Endometrium (tissue), 2 donors: ENCODE results near the gene USP17L17.
"Not testable (repeated sequence)": the region's sequence is repeated elsewhere in the genome, so short reads cannot be mapped to it uniquely, and the experiment has no call there.

Source experiments
- FAIRE-seq: peaks from 2 replicates; lab custom pipeline; 2012; peaks lifted over from hg19 to GRCh38; lab: Jason Lieb, UNC
- donor health status: control.
- donor health status: control.

USP17L17 gene

DNA sequence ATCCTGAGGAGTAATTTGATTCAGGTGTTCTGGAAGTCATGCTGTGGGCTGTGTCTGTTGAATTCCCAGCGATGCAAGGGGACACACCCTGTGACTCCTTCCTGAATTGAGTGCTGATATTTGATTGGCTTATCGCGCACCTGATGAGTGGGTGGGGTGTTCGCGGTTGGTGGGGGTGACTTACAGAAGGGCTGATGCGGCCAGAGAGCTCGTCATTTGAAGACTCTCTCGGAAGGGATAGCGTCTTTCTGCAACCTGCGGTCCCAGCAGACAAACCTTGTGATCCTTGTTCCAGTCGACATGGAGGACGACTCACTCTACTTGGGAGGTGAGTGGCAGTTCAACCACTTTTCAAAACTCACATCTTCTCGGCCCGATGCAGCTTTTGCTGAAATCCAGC, at the start of gene USP17L17:
TSS of gene USP17L17 (plus strand) at position 301 of the 400 bp plus-strand sequence. CDS start at position 301, 0 bp downstream.
- not testable (repeated sequence) for FAIRE-seq

GRCh38 chr4:9210357-9210756, 33.3 kb upstream of the USP17L17 start, which contains the start of gene USP17L10:
Gene USP17L10, plus strand, starts transcription at chr4:9210657. Its CDS starts 0 bp downstream, at chr4:9210657.
- FAIRE-seq = not testable (repeated sequence)

DNA sequence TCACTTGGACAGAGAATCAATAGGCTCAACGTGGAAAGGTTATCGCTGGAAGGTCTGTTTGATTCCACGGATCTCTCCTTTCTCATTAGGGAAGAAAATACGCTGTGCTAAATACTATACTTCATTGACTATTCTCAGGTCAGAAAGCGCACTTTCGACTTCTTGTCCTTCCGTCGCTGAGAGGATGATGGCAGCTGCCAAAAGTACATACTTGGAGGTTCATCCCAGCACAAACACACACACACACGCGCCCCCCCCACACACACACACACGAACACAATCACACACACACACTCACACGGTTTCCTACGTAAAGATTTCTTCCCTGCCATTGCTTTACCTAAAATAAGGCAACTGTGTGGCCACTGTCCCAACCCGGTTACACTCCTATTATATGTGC, 29.0 kb upstream of the USP17L17 start:
- FAIRE-seq = not testable (repeated sequence)

DNA sequence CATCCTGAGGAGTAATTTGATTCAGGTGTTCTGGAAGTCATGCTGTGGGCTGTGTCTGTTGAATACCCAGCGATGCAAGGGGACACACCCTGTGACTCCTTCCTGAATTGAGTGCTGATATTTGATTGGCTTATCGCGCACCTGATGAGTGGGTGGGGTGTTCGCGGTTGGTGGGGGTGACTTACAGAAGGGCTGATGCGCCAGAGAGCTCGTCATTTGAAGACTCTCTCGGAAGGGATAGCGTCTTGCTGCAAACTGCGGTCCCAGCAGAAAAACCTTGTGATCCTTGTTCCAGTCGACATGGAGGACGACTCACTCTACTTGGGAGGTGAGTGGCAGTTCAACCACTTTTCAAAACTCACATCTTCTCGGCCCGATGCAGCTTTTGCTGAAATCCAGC, 28.6 kb upstream of the USP17L17 start, which contains the start of gene USP17L11:
TSS of gene USP17L11 (plus strand) at position 301 of the 400 bp plus-strand sequence. CDS start at position 301, 0 bp downstream.
- FAIRE-seq = not testable (repeated sequence)

DNA sequence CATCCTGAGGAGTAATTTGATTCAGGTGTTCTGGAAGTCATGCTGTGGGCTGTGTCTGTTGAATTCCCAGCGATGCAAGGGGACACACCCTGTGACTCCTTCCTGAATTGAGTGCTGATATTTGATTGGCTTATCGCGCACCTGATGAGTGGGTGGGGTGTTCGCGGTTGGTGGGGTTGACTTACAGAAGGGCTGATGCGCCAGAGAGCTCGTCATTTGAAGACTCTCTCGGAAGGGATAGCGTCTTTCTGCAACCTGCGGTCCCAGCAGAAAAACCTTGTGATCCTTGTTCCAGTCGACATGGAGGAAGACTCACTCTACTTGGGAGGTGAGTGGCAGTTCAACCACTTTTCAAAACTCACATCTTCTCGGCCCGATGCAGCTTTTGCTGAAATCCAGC, 23.8 kb upstream of the USP17L17 start, which contains the start of gene USP17L12:
TSS of gene USP17L12 (plus strand) at position 301 of the 400 bp plus-strand sequence. CDS start at position 301, 0 bp downstream.
- FAIRE-seq = not testable (repeated sequence)

- not testable (repeated sequence) for FAIRE-seq
Measured at GRCh38 chr4:9224596-9224995, 19.1 kb upstream of the USP17L17 start, which contains the start of gene USP17L13. Gene USP17L13, plus strand, starts transcription at chr4:9224896. Its CDS starts 0 bp downstream, at chr4:9224896.

GRCh38 chr4:9230249-9230648, 13.4 kb upstream of the USP17L17 start:
- FAIRE-seq = not testable (repeated sequence)

- FAIRE-seq = not testable (repeated sequence)
Measured at GRCh38 chr4:9234085-9234484, 9.6 kb upstream of the USP17L17 start, which contains the start of gene USP17L15. Gene USP17L15, plus strand, starts transcription at chr4:9234385. Its CDS starts 0 bp downstream, at chr4:9234385.

- not testable (repeated sequence) for FAIRE-seq
Measured at GRCh38 chr4:9238461-9238860, 5.2 kb upstream of the USP17L17 start.

DNA sequence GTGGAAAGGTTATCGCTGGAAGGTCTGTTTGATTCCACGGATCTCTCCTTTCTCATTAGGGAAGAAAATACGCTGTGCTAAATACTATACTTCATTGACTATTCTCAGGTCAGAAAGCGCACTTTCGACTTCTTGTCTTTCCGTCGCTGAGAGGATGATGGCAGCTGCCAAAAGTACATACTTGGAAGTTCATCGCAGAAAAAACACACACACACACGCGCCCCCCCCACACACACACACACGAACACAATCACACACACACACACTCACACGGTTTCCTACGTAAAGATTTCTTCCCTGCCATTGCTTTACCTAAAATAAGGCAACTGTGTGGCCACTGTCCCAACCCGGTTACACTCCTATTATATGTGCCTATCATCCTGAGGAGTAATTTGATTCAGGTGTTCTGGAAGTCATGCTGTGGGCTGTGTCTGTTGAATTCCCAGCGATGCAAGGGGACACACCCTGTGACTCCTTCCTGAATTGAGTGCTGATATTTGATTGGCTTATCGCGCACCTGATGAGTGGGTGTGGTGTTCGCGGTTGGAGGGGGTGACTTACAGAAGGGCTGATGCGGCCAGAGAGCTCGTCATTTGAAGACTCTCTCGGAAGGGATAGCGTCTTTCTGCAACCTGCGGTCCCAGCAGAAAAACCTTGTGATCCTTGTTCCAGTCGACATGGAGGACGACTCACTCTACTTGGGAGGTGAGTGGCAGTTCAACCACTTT, 4.4 kb downstream of the USP17L17 start, which contains the start of gene USP17L18:
TSS of gene USP17L18 (plus strand) at position 678 of the 728 bp plus-strand sequence. CDS start at position 678, 0 bp downstream.
- not testable (repeated sequence) for FAIRE-seq

GRCh38 chr4:9253078-9253477, 9.4 kb downstream of the USP17L17 start, which contains the start of gene USP17L19:
Gene USP17L19, plus strand, starts transcription at chr4:9253378. Its CDS starts 0 bp downstream, at chr4:9253378.
- not testable (repeated sequence) for FAIRE-seq

GRCh38 chr4:9257824-9258223, 14.1 kb downstream of the USP17L17 start, which contains the start of gene USP17L20:
Gene USP17L20, plus strand, starts transcription at chr4:9258124. Its CDS starts 0 bp downstream, at chr4:9258124.
- FAIRE-seq = not testable (repeated sequence)

DNA sequence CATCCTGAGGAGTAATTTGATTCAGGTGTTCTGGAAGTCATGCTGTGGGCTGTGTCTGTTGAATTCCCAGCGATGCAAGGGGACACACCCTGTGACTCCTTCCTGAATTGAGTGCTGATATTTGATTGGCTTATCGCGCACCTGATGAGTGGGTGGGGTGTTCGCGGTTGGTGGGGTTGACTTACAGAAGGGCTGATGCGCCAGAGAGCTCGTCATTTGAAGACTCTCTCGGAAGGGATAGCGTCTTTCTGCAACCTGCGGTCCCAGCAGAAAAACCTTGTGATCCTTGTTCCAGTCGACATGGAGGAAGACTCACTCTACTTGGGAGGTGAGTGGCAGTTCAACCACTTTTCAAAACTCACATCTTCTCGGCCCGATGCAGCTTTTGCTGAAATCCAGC, 18.9 kb downstream of the USP17L17 start, which contains the start of gene USP17L21:
TSS of gene USP17L21 (plus strand) at position 301 of the 400 bp plus-strand sequence. CDS start at position 301, 0 bp downstream.
- FAIRE-seq = not testable (repeated sequence)

DNA sequence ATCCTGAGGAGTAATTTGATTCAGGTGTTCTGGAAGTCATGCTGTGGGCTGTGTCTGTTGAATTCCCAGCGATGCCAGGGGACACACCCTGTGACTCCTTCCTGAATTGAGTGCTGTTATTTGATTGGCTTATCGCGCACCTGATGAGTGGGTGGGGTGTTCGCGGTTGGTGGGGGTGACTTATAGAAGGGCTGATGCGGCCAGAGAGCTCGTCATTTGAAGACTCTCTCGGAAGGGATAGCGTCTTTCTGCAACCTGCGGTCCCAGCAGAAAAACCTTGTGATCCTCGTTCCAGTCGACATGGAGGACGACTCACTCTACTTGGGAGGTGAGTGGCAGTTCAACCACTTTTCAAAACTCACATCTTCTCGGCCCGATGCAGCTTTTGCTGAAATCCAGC, 23.6 kb downstream of the USP17L17 start, which contains the start of gene USP17L22:
TSS of gene USP17L22 (plus strand) at position 301 of the 400 bp plus-strand sequence. CDS start at position 301, 0 bp downstream.
- FAIRE-seq = not testable (repeated sequence)

DNA sequence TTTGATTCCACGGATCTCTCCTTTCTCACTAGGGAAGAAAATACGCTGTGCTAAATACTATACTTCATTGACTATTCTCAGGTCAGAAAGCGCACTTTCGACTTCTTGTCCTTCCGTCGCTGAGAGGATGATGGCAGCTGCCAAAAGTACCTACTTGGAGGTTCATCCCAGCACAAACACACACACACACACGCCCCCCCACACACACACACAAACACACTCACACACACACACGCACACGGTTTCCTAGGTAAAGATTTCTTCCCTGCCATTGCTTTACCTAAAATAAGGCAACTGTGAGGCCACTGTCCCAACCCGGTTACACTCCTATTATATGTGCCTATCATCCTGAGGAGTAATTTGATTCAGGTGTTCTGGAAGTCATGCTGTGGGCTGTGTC, 28.0 kb downstream of the USP17L17 start:
- not testable (repeated sequence) for FAIRE-seq
